Calu3 (cell line): ENCODE data around the gene CSKMT. TPM values are rescaled to one million over a fixed set of nuclear protein-coding genes. Genes with fewer than 3 reads are reported as not detected.

ENCODE experiments used
- BruUV-seq: library from RNA; stranded (reverse); fragments of 400-500 nt; replicated peaks from 2 replicates; lab custom pipeline; 2021; lab: Mats Ljungman, UMichigan
- CTCF ChIA-PET: fragments of 300-600 bp; sonication (Branson Sonifier 250); formaldehyde crosslinking; loops from one replicate; lab custom pipeline; 2022; ENCODE audit warnings: antibody characterized with exemption; lab: Charles Lee
- DNase-seq: peaks from one replicate; pipeline ENCODE4 v3.0.0; 2022
- H3K27ac Mint-ChIP-seq: one replicate; pipeline ENCODE4 v1.8.0; 2022; ENCODE audit warnings: mixed read lengths; ENCODE audit not compliant: unreplicated experiment
- H3K27me3 Mint-ChIP-seq: one replicate; pipeline ENCODE4 v1.8.0; 2022; ENCODE audit warnings: mixed read lengths; ENCODE audit not compliant: unreplicated experiment
- H3K36me3 Mint-ChIP-seq: one replicate; pipeline ENCODE4 v1.8.0; 2022; ENCODE audit warnings: mild to moderate bottlenecking, moderate library complexity, mixed read lengths; ENCODE audit not compliant: insufficient read depth, unreplicated experiment
- H3K4me1 Mint-ChIP-seq: one replicate; pipeline ENCODE4 v1.8.0; 2022; ENCODE audit warnings: mild to moderate bottlenecking, low read depth, mixed read lengths; ENCODE audit not compliant: unreplicated experiment
- H3K4me3 Mint-ChIP-seq: one replicate; pipeline ENCODE4 v1.8.0; 2022; ENCODE audit warnings: mild to moderate bottlenecking, low read depth, moderate library complexity, mixed read lengths; ENCODE audit not compliant: unreplicated experiment
- H3K9me3 Mint-ChIP-seq: one replicate; pipeline ENCODE4 v1.8.0; 2022; ENCODE audit warnings: low read depth, mixed read lengths; ENCODE audit not compliant: unreplicated experiment
- CTCF ChIP-seq: fragments of 200-600 bp; IDR thresholded peaks from one replicate; pipeline ENCODE4 v1.8.0; 2022; ENCODE audit warnings: antibody characterized with exemption; ENCODE audit not compliant: unreplicated experiment
- intact Hi-C: fragments of 100-400 bp; cut with micrococcal nuclease; formaldehyde crosslinking; loops from one replicate; pipeline ENCODE4 v1.10.0; 2022; ENCODE audit not compliant: unreplicated experiment
- total RNA-seq: library from RNA; stranded (reverse); gene quantifications from 2 replicates; pipeline ENCODE4 v1.2.3, GENCODE V29; 2022

Gene CSKMT
- total RNA-seq, 1 experiment from 2014 or later: 17.7 TPM

DNA sequence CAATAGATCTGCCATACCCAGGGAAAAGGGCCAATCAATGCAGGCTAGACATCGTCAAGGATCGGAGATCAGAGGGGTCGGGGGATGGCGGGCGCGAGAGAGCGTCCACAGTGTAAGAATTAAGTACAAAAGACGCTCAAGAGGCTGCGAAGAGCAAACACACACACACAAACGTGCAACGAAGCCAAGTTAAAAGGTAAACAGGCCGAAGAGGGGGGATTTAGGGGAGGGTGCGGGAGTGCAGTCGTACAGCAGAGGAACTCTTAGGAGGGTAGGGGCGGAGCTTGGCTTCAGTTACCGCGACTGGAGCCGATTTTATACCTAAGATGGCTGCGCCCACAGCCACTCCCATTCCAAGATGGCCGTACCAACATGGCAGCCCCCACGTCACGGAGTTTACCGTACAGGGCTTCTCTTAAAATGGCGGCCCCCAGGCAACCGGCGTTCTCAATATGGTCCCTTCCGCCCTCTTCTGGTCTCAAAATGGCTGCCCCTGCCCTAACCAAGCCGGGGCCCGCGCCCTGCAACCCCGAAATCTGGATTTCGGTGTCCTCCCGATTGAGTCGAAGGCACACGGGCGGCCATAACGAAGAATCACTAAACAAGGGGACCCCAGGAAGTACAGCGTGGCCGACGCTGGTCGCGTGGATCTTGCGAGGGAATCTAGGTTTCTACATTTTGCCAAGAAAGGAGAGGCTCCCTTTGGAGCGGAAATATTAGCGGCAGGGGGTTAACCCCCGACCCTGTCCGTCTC, 44.3 kb downstream of the CSKMT start:
- Mint-ChIP-seq H3K27ac (peak overlapping the region; percentile 82), H3K27me3 (no peaks in the 10 kb centered on the region), H3K4me1 (peaks cover 47% of the 10 kb centered on the region), H3K9me3 (no peaks in the 10 kb centered on the region), H3K36me3 (peaks cover 93% of the 10 kb centered on the region), H3K4me3 (peak overlapping the region; percentile 64)
- TF ChIP-seq CTCF: no peak
- DNase-seq: peak; percentile 72
- CTCF ChIA-PET: interaction anchor here (1.1 kb wide), 1 partner anchor 44 kb away, joined by 3 read pairs; the partner anchor contains the start of gene ZBTB3
- no TSS peak for BruUV-seq
- intact Hi-C loops: no loop called here

DNA sequence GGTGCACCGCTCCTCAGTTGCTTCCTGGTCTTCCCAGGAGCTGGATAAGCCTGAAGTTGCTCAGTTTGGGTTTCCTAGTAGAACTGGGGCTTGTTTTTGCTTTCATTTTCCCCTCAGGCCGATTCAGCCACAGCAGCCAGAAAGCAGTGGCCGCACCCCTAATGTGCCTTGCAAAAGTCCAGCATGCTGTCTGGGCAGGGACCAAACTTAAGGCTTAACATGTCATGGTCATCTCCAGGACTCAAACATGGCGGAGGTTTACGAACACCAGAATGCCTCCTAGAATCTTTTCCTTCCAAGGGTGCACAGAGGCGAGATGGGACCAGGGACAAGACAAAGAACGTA, 44.9 kb downstream of the CSKMT start:
- DNase-seq: no peak
- Mint-ChIP-seq H3K4me1 (peaks cover 50% of the 10 kb centered on the region), H3K27me3 (no peaks in the 10 kb centered on the region), H3K9me3 (no peaks in the 10 kb centered on the region), H3K4me3 (peak overlapping the region; percentile 64), H3K27ac (peak overlapping the region; percentile 82), H3K36me3 (peaks cover 98% of the 10 kb centered on the region)
- intact Hi-C loops: no loop called here
- CTCF ChIA-PET: interaction anchor here (1.1 kb wide), 1 partner anchor 44 kb away, joined by 3 read pairs; the partner anchor contains the start of gene ZBTB3
- no TSS peak for BruUV-seq
- no peak for TF ChIP-seq CTCF

- CTCF ChIA-PET: no interaction called here
- no peak for TF ChIP-seq CTCF
- Mint-ChIP-seq H3K27ac (peak overlapping the region; percentile 95), H3K4me1 (peaks cover 48% of the 10 kb centered on the region), H3K9me3 (no peaks in the 10 kb centered on the region), H3K4me3 (peak overlapping the region; percentile 19), H3K27me3 (no peaks in the 10 kb centered on the region), H3K36me3 (peaks cover 98% of the 10 kb centered on the region)
- no peak for DNase-seq
- BruUV-seq: no TSS peak
- intact Hi-C loops: no loop called here
Measured at GRCh38 chr11:62712276-62712812, 47.2 kb downstream of the CSKMT start.

DNA sequence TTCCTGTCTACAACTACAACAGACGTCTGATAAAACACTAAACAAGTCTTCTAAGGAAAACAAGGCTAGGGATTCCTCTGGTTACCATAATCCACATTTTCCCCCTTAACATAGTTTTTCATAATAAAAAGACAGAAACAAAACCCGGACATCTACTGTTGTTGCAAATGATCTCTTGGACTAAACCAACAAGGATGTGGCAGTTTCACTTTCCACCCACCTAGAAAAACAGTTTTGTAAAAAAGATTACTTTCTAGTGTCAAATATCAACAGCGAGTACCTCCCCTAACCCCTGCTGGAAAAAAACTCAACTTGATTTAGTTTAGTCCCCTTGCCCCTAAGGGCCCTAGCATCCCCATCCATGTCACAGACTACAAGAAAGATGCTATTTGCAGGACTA, 47.7 kb downstream of the CSKMT start:
- Mint-ChIP-seq H3K9me3 (no peaks in the 10 kb centered on the region), H3K27me3 (no peaks in the 10 kb centered on the region), H3K4me1 (peaks cover 48% of the 10 kb centered on the region), H3K36me3 (peaks cover 98% of the 10 kb centered on the region), H3K4me3 (peak overlapping the region; percentile 64), H3K27ac (peak overlapping the region; percentile 95)
- CTCF ChIA-PET: interaction anchor here (1.4 kb wide), 1 partner anchor 74 kb away, joined by 3 read pairs; no protein-coding TSS in a partner anchor
- no peak for DNase-seq
- no peak for TF ChIP-seq CTCF
- intact Hi-C loops: no loop called here
- TSS peak; percentile 18 for BruUV-seq
